Measurements from ENCODE around the gene NLRP12. TPM values are rescaled to one million over a fixed set of nuclear protein-coding genes. Genes with fewer than 3 reads are reported as not detected.
A peak's percentile ranks its signal among the peaks of the same experiment; 100 is the strongest.
"Not testable (repeated sequence)": the region's sequence is repeated elsewhere in the genome, so short reads cannot be mapped to it uniquely, and the experiment has no call there.

Gene NLRP12, protein sequence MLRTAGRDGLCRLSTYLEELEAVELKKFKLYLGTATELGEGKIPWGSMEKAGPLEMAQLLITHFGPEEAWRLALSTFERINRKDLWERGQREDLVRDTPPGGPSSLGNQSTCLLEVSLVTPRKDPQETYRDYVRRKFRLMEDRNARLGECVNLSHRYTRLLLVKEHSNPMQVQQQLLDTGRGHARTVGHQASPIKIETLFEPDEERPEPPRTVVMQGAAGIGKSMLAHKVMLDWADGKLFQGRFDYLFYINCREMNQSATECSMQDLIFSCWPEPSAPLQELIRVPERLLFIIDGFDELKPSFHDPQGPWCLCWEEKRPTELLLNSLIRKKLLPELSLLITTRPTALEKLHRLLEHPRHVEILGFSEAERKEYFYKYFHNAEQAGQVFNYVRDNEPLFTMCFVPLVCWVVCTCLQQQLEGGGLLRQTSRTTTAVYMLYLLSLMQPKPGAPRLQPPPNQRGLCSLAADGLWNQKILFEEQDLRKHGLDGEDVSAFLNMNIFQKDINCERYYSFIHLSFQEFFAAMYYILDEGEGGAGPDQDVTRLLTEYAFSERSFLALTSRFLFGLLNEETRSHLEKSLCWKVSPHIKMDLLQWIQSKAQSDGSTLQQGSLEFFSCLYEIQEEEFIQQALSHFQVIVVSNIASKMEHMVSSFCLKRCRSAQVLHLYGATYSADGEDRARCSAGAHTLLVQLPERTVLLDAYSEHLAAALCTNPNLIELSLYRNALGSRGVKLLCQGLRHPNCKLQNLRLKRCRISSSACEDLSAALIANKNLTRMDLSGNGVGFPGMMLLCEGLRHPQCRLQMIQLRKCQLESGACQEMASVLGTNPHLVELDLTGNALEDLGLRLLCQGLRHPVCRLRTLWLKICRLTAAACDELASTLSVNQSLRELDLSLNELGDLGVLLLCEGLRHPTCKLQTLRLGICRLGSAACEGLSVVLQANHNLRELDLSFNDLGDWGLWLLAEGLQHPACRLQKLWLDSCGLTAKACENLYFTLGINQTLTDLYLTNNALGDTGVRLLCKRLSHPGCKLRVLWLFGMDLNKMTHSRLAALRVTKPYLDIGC
- under 0.01 TPM in 1 of 2 replicates, not detected in the other for total RNA-seq

DNA sequence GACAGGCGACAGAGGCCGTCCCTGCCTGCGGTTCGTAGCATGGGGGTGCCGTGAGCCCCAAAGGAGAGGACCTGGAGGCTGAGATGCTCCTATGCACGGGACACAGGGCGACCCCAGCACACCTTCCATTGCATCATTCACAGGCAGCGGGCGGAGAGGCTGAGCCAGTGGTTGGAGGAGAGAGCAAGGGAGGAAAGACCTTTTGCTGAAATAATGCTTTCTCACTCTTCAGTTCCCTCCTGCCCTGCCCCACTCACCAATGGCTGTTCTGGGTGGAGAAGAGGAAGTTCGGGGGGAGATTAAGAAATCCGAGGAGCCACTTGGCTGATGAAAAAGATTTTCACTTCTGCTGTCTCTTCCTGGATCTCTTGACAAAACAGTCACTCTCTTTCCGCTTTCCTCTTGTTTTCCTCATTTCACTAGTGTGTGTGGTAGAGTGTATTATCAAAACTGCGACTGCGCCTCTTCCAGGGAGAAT lies at the start of gene NLRP12:
TSS of gene NLRP12 (minus strand) at position 181 of the 478 bp plus-strand sequence. CDS start at position 41, 140 bp downstream.
- no peak for TF ChIP-seq CTCF (IDR thresholded peaks at IDR 0.05; ENCODE audit: insufficient read depth, low read length, severe bottlenecking)
- Histone ChIP-seq H3K4me3 (ENCODE audit: low read depth, low read length) (no peak within 1 kb of the TSS), H3K27me3 (ENCODE audit: control insufficient read depth, insufficient read depth, low read length) (no peaks in the 10 kb centered on the region), H3K36me3 (ENCODE audit: control insufficient read depth, insufficient read depth, low read length) (no peaks in the 10 kb centered on the region)
- FAIRE-seq (no peak), DNase-seq (ENCODE audit: low read depth) (no peak)

- Histone ChIP-seq H3K27me3 (ENCODE audit: control insufficient read depth, insufficient read depth, low read length) (no peaks in the 10 kb centered on the region), H3K4me3 (ENCODE audit: low read depth, low read length) (no peak overlapping the region), H3K36me3 (ENCODE audit: control insufficient read depth, insufficient read depth, low read length) (peaks cover 8% of the 10 kb centered on the region)
- FAIRE-seq, result no peak
- no peak for DNase-seq (ENCODE audit: low read depth)
- no peak for TF ChIP-seq CTCF (IDR thresholded peaks at IDR 0.05; ENCODE audit: insufficient read depth, low read length, severe bottlenecking)
Measured at GRCh38 chr19:53872762-53873161, 48.6 kb upstream of the NLRP12 start.

GRCh38 chr19:53871454-53871853 lies 47.3 kb upstream of the NLRP12 start:
- H3K36me3 ChIP-seq (ENCODE audit: control insufficient read depth, insufficient read depth, low read length), result peaks cover 8% of the 10 kb centered on the region
- TF ChIP-seq CTCF (IDR thresholded peaks at IDR 0.05; ENCODE audit: insufficient read depth, low read length, severe bottlenecking), result no peak
- FAIRE-seq (no peak), DNase-seq (ENCODE audit: low read depth) (no peak)
- H3K27me3 ChIP-seq (ENCODE audit: control insufficient read depth, insufficient read depth, low read length), result no peaks in the 10 kb centered on the region
- no peak overlapping the region for H3K4me3 ChIP-seq (ENCODE audit: low read depth, low read length)

DNA sequence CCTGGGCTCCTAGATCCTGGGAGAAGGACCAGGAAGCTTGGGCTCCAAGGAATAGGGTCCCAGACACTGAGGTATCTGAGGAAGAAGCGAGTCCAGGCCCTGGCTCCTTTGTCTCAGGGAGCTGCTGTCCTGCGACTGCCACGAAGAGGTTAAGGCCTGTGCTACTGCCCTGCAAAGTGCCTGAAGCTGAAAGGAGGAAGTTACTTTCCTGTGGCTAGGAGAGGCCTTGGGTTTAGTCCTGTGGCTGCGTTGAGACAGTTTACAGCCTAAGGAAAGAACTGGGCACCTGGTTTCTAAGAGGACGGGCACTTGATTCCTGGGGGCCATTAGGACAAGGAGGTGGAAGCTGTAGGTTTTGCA lies 46.4 kb upstream of the NLRP12 start:
- FAIRE-seq, result no peak
- DNase-seq (ENCODE audit: low read depth), result no peak
- TF ChIP-seq CTCF (IDR thresholded peaks at IDR 0.05; ENCODE audit: insufficient read depth, low read length, severe bottlenecking), result no peak
- peaks cover 8% of the 10 kb centered on the region for H3K36me3 ChIP-seq (ENCODE audit: control insufficient read depth, insufficient read depth, low read length)
- no peak overlapping the region for H3K4me3 ChIP-seq (ENCODE audit: low read depth, low read length)
- no peaks in the 10 kb centered on the region for H3K27me3 ChIP-seq (ENCODE audit: control insufficient read depth, insufficient read depth, low read length)

- H3K4me3 ChIP-seq (ENCODE audit: low read depth, low read length), result peak overlapping the region; percentile 60
- H3K27me3 ChIP-seq (ENCODE audit: control insufficient read depth, insufficient read depth, low read length); H3K36me3 ChIP-seq (ENCODE audit: control insufficient read depth, insufficient read depth, low read length); DNase-seq (ENCODE audit: low read depth); FAIRE-seq: not testable (repeated sequence)
Measured at GRCh38 chr19:53869805-53870484, 45.8 kb upstream of the NLRP12 start.

All from bronchial epithelial cell (primary cell).